Neural cell (in vitro differentiated cells): ENCODE results near the gene NDUFB11.

Source experiments
- CTCF ChIP-seq: fragments of 450-650 bp; IDR thresholded peaks from 2 replicates; pipeline ENCODE4 v1.5.1; 2014; ENCODE audit warnings: antibody characterized with exemption, mild to moderate bottlenecking, moderate library complexity; ENCODE audit not compliant: poor library complexity, severe bottlenecking
- EP300 ChIP-seq: fragments of 450-650 bp; conservative IDR thresholded peaks from 2 replicates; pipeline ENCODE4 v1.6.1; 2014; ENCODE audit warnings: antibody characterized with exemption, mild to moderate bottlenecking, moderate library complexity; ENCODE audit not compliant: poor library complexity, severe bottlenecking
- EZH2 ChIP-seq: fragments of 200-600, 300-800 bp; shearing (Covaris generic), sonication (generic); IDR thresholded peaks from 2 replicates; pipeline ENCODE4 v1.6.1; 2014; ENCODE audit warnings: antibody characterized with exemption, low read length, borderline replicate concordance, mild to moderate bottlenecking; ENCODE audit not compliant: insufficient read depth, poor library complexity, severe bottlenecking
- MXI1 ChIP-seq: fragments of 450-650 bp; conservative IDR thresholded peaks from 2 replicates; pipeline ENCODE4 v1.6.1; 2014; ENCODE audit warnings: antibody characterized with exemption, mild to moderate bottlenecking; ENCODE audit not compliant: poor library complexity, severe bottlenecking
- POLR2AphosphoS5 ChIP-seq: IDR thresholded peaks from 2 replicates; pipeline ENCODE4 v1.6.1; 2012
- RAD21 ChIP-seq: fragments of 450-650 bp; conservative IDR thresholded peaks from 2 replicates; pipeline ENCODE4 v1.6.1; 2014; ENCODE audit warnings: antibody characterized with exemption, mild to moderate bottlenecking, moderate library complexity
- REST ChIP-seq: IDR thresholded peaks from 2 replicates; pipeline ENCODE4 v1.6.1; 2012; ENCODE audit warnings: borderline replicate concordance

GRCh38 chrX:47164420-47164819 lies 19.9 kb upstream of the NDUFB11 start:
- TF ChIP-seq EP300 (no peak), CTCF (no peak), RAD21 (no peak), EZH2 (no peak), POLR2AphosphoS5 (no peak), MXI1 (no peak), REST (no peak)
